Right lobe of liver (tissue), 4 donors: ENCODE measurements around the gene PRKAR2B.

ENCODE experiments used
- CTCF ChIP-seq, 4 donors: fragments of 200-600 bp in 3 of 4; fragments of 450-650 bp in 1 of 4; IDR thresholded peaks; one replicate each; pipeline versions ENCODE4 v1.5.1 to v1.8.0; 2016 to 2022; ENCODE audit warnings: antibody characterized with exemption in 4 of 4, mild to moderate bottlenecking in 2 of 4
- POLR2A ChIP-seq: fragments of 450-650 bp; IDR thresholded peaks from one replicate; pipeline ENCODE4 v1.6.1; 2017; ENCODE audit warnings: antibody characterized with exemption, mild to moderate bottlenecking
- donor health status: DM: no; HTN: no; CAD: no.
- donor health status: DM: no; HTN: no; CAD: no.
- donor health status: DM: no; HTN: yes; CAD: no.

DNA sequence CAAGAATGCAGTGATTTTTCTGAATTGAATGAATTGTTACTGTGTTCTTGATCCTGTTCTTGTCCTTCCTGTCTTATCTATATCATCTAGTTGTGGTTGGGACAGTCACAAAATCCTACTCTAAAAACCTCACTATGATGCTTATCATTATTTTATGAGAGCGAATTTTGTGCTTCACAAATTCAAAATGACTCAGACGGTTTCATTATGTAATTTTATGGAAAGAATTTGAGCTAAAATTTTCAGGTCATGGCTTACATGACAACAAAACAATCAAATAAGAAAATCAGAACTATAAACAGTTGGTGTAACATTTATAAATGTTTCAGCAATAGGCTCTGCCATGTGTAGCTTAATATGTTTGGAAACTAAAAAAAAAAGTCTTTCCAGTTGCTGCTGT is 6.9 kb downstream of the PRKAR2B start:
- no peak for TF ChIP-seq CTCF (IDR thresholded peaks at IDR 0.05)
- TF ChIP-seq POLR2A = no peak
